ENCODE results near the gene TREH.
"Not testable (repeated sequence)": the region's sequence is repeated elsewhere in the genome, so short reads cannot be mapped to it uniquely, and the experiment has no call there.

TREH gene

GRCh38 chr11:118696673-118697226, 17.3 kb upstream of the TREH start:
- no peak for DNase-seq (ENCODE audit: low read depth)

- no peak for DNase-seq (ENCODE audit: low read depth)
Measured at GRCh38 chr11:118694771-118695170, 15.3 kb upstream of the TREH start.

GRCh38 chr11:118694185-118694584, 14.7 kb upstream of the TREH start:
- DNase-seq (ENCODE audit: low read depth) = no peak

GRCh38 chr11:118691926-118692830, 12.7 kb upstream of the TREH start:
- peak; percentile 66 for DNase-seq (ENCODE audit: low read depth)

- DNase-seq (ENCODE audit: low read depth) = no peak
Measured at GRCh38 chr11:118690553-118691304, 11.3 kb upstream of the TREH start.

GRCh38 chr11:118689852-118690552, 10.6 kb upstream of the TREH start:
- DNase-seq (ENCODE audit: low read depth) = peak; percentile 79

- no peak for DNase-seq (ENCODE audit: low read depth)
Measured at GRCh38 chr11:118689503-118689851, 10.0 kb upstream of the TREH start.

GRCh38 chr11:118688851-118689502, 9.5 kb upstream of the TREH start:
- no peak for DNase-seq (ENCODE audit: low read depth)

- not testable (repeated sequence) for DNase-seq (ENCODE audit: low read depth)
Measured at GRCh38 chr11:118688339-118688738, 8.9 kb upstream of the TREH start.

- no peak for DNase-seq (ENCODE audit: low read depth)
Measured at GRCh38 chr11:118687906-118688305, 8.5 kb upstream of the TREH start.

GRCh38 chr11:118684187-118684586, 4.7 kb upstream of the TREH start:
- no peak for DNase-seq (ENCODE audit: low read depth)

- not testable (repeated sequence) for DNase-seq (ENCODE audit: low read depth)
Measured at GRCh38 chr11:118682939-118683338, 3.5 kb upstream of the TREH start.

- no peak for DNase-seq (ENCODE audit: low read depth)
Measured at GRCh38 chr11:118682372-118682771, 2.9 kb upstream of the TREH start.

GRCh38 chr11:118678908-118679307, 542 bp downstream of the TREH start:
- DNase-seq (ENCODE audit: low read depth) = not testable (repeated sequence)

- DNase-seq (ENCODE audit: low read depth) = no peak
Measured at GRCh38 chr11:118677977-118678376, 1.5 kb downstream of the TREH start.

- DNase-seq (ENCODE audit: low read depth) = no peak
Measured at GRCh38 chr11:118674082-118674435, 5.4 kb downstream of the TREH start.

GRCh38 chr11:118673361-118674081, 5.9 kb downstream of the TREH start:
- DNase-seq (ENCODE audit: low read depth) = no peak

GRCh38 chr11:118672846-118673245, 6.6 kb downstream of the TREH start:
- DNase-seq (ENCODE audit: low read depth) = no peak

GRCh38 chr11:118671254-118671653, 8.2 kb downstream of the TREH start:
- no peak for DNase-seq (ENCODE audit: low read depth)

- no peak for DNase-seq (ENCODE audit: low read depth)
Measured at GRCh38 chr11:118670063-118670462, 9.4 kb downstream of the TREH start.

- DNase-seq (ENCODE audit: low read depth) = no peak
Measured at GRCh38 chr11:118666371-118666770, 13.1 kb downstream of the TREH start.

Measured in stimulated activated CD8-positive, alpha-beta memory T cell treated with anti-CD3 and anti-CD28 coated beads, Interleukin-4, amount 100 ng/mL, for 24 hours (primary cell).